ENCODE measurements around the gene AP5S1. TPM values are rescaled to one million over a fixed set of nuclear protein-coding genes. Genes with fewer than 3 reads are reported as not detected.

AP5S1 gene
- total and polyA plus RNA-seq, 2 of the 13 experiments (the other 11 are each of a cell fraction or from before 2014, with no cell fraction given) = 7.9 to 23.2 TPM

GRCh38 chr20:3787324-3788014, 32.9 kb upstream of the AP5S1 start:
- in situ Hi-C loops (cut with HindIII; ENCODE audit: extremely low pct_ligation_motif_present, low pct_unique_long_range_greater_than_20kb) (loop anchor here (5.0 kb wide), 1 partner anchor 60 kb away; the partner anchor contains the start of gene MAVS), intact Hi-C loops (cut with micrococcal nuclease; ENCODE audit: unreplicated experiment) (loop anchor here (1.0 to 2.0 kb wide), 3 partner anchors 31 to 68 kb away; partner anchors contain the start of gene MAVS)
- no peaks in the 10 kb centered on the region for H3K36me3 ChIP-seq (replicated peaks in 1 of 2; ENCODE audit: control insufficient read depth in 1 of 2, insufficient read depth in 2 of 2, low read length in 2 of 2)
- WGBS (ENCODE audit: low lambda C conversion rate) = 40% methylated on average over 5 of the region's 5 CpGs
- DNase-seq (ENCODE audit: low spot score) (no peak), FAIRE-seq (no peak), ATAC-seq (no peak)
- peaks cover 0 to 18% of the 10 kb centered on the region in 2 experiments; a peak in 3 of 5 replicates for H3K27me3 ChIP-seq (ENCODE audit: control insufficient read depth in 1 of 2, insufficient read depth in 2 of 2, low read length in 2 of 2)
- BruUV-seq (replicated peaks) = no TSS peak
- peak overlapping the region; percentile 92 for H3K4me2 ChIP-seq (ENCODE audit: low read depth, low read length)
- H3K79me2 ChIP-seq (ENCODE audit: insufficient read depth, low read length) = peaks cover 9% of the 10 kb centered on the region
- H3K27ac ChIP-seq (ENCODE audit: extremely low read length, insufficient read depth, low read length) = no peak overlapping the region
- H3K9me3 ChIP-seq (ENCODE audit: low read length) = no peaks in the 10 kb centered on the region
- peak overlapping the region; percentile 55; the same call in 1 of the 2 replicates for H3K9ac ChIP-seq (ENCODE audit: insufficient read depth, low read depth, low read length)
- peak overlapping the region; percentile 31 to 57 (median 56); a peak in 5 of 6 replicates for H3K4me3 ChIP-seq (replicated peaks in 1 of 3; ENCODE audit: insufficient read depth in 1 of 3, low read depth in 2 of 3, low read length in 3 of 3)
- H2AFZ ChIP-seq (ENCODE audit: low read length) = peak overlapping the region; percentile 75
- H3K4me1 ChIP-seq (ENCODE audit: insufficient read depth, low read length) = peaks cover 73% of the 10 kb centered on the region
- H4K20me1 ChIP-seq (ENCODE audit: insufficient read depth, low read length) = peaks cover 5% of the 10 kb centered on the region; the same call in 1 of the 2 replicates
- ChIA-PET CTCF (ENCODE audit: low intra/inter-chr PET ratio, low total read pairs) (interaction anchor here (0.6 to 4.6 kb wide), 8 partner anchors 9 to 298 kb away, joined by 3 to 119 read pairs (median 4); partner anchors contain the start of genes AP5S1 and CDC25B), POLR2A (interaction anchor here (1.5 to 10.4 kb wide), 5 partner anchors 8 to 67 kb away, joined by 4 to 134 read pairs (median 12); partner anchors contain the start of genes ADISSP, AP5S1 and CDC25B)
- TF ChIP-seq CC2D1A (CRISPR knock-in tag; IDR thresholded peaks at IDR 0.05) (0 out of 2 replicates have a peak, but pooled peaks have one; percentile 36), ZNF549 (CRISPR knock-in tag; IDR thresholded peaks at IDR 0.05) (no peak), AKNA (CRISPR knock-in tag; IDR thresholded peaks at IDR 0.05; ENCODE audit: borderline replicate concordance) (no peak), ZNF570 (CRISPR knock-in tag; IDR thresholded peaks at IDR 0.05; ENCODE audit: borderline replicate concordance) (no peak), ZFP37 (CRISPR knock-in tag; IDR thresholded peaks at IDR 0.05; ENCODE audit: borderline replicate concordance) (no peak), FOXK1 (CRISPR knock-in tag; IDR thresholded peaks at IDR 0.05; ENCODE audit: borderline replicate concordance, low read depth) (0 out of 2 replicates have a peak, but pooled peaks have one; percentile 2), CBX2 (IDR thresholded peaks at IDR 0.05; ENCODE audit: low read depth, low read length) (0 out of 2 replicates have a peak, but pooled peaks have one; percentile 17), CBX2 (CRISPR knock-in tag; IDR thresholded peaks at IDR 0.05; ENCODE audit: low read depth) (no peak), REST (IDR thresholded peaks at IDR 0.05; ENCODE audit: borderline replicate concordance in 1 of 2, low read depth in 1 of 2, low read length in 2 of 2) (peak; percentile 6 to 69; a peak in 3 of 4 replicates), ZNF616 (CRISPR knock-in tag; IDR thresholded peaks at IDR 0.05; ENCODE audit: low read depth) (no peak), ZNF703 (CRISPR knock-in tag; IDR thresholded peaks at IDR 0.05; ENCODE audit: borderline replicate concordance) (no peak)

All from HepG2 (cell line).